NCI-H524 treated with DMSO at 0.1 percent for 48 hours (cell line): Measurements from ENCODE around the gene METTL26.
A peak's percentile ranks its signal among the peaks of the same experiment; 100 is the strongest.

Source experiments
- DNase-seq: peaks from one replicate; lab custom pipeline; 2025; lab: John Stamatoyannopoulos, UW

Gene METTL26

GRCh38 chr16:658679-659571 lies 22.8 kb upstream of the METTL26 start:
- no peak for DNase-seq

- no peak for DNase-seq
These were observed 21.4 kb upstream of the METTL26 start for GRCh38 chr16:657487-657886.

- no peak for DNase-seq
These were observed 17.9 kb upstream of the METTL26 start for GRCh38 chr16:654034-654433.

GRCh38 chr16:652454-653305 lies 16.6 kb upstream of the METTL26 start:
- DNase-seq: no peak

GRCh38 chr16:651844-652243 lies 15.7 kb upstream of the METTL26 start:
- DNase-seq: no peak

GRCh38 chr16:649631-650030 lies 13.5 kb upstream of the METTL26 start:
- DNase-seq: no peak

- DNase-seq: peak; percentile 51
These were observed 12.9 kb upstream of the METTL26 start, which contains the start of gene WDR90 for GRCh38 chr16:648781-649589. TSS of gene WDR90 (plus strand) at chr16:649365. CDS start at chr16:649417, 52 bp downstream.

GRCh38 chr16:648071-648780 lies 12.1 kb upstream of the METTL26 start:
- no peak for DNase-seq

GRCh38 chr16:647173-647902 lies 11.2 kb upstream of the METTL26 start:
- DNase-seq: no peak

- no peak for DNase-seq
These were observed 10.6 kb upstream of the METTL26 start for GRCh38 chr16:646679-647172.

GRCh38 chr16:645852-646678 lies 10.0 kb upstream of the METTL26 start:
- no peak for DNase-seq

- no peak for DNase-seq
These were observed 8.5 kb upstream of the METTL26 start for GRCh38 chr16:644556-644955.

- DNase-seq: no peak
These were observed 6.9 kb upstream of the METTL26 start for GRCh38 chr16:643050-643368.

- no peak for DNase-seq
These were observed 6.3 kb upstream of the METTL26 start for GRCh38 chr16:642189-643049.

GRCh38 chr16:641326-642188 lies 5.5 kb upstream of the METTL26 start, which contains the start of gene MCRIP2:
TSS of gene MCRIP2 (plus strand) at chr16:641828. CDS start at chr16:641992, 164 bp downstream.
- DNase-seq: no peak

GRCh38 chr16:640614-641013 lies 4.5 kb upstream of the METTL26 start:
- DNase-seq: no peak

GRCh38 chr16:638836-639235 lies 2.7 kb upstream of the METTL26 start:
- no peak for DNase-seq
